ENCODE measurements around the gene MLC1.

The MLC1 gene

DNA sequence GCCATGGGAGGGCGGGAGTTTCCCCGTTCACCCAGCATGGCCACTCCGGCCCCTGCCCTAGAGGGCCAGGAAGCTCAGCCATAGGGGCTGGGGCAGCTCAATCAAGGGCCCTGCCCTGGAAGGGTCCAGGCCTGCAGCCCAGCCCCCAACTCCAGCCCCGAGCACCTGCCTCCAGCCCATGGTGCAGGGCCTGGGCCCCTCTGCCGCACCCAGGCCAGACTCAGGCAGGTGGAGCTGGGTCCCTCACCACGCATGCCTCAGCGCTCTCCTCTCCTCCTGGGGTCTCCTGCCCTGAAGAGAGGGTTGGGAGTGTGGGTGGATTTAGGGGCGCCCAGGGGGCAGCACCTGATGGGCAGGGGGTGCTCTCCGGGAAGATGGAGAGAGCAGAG is 13.1 kb downstream of the MLC1 start:
- TF ChIP-seq, protein P1, sequence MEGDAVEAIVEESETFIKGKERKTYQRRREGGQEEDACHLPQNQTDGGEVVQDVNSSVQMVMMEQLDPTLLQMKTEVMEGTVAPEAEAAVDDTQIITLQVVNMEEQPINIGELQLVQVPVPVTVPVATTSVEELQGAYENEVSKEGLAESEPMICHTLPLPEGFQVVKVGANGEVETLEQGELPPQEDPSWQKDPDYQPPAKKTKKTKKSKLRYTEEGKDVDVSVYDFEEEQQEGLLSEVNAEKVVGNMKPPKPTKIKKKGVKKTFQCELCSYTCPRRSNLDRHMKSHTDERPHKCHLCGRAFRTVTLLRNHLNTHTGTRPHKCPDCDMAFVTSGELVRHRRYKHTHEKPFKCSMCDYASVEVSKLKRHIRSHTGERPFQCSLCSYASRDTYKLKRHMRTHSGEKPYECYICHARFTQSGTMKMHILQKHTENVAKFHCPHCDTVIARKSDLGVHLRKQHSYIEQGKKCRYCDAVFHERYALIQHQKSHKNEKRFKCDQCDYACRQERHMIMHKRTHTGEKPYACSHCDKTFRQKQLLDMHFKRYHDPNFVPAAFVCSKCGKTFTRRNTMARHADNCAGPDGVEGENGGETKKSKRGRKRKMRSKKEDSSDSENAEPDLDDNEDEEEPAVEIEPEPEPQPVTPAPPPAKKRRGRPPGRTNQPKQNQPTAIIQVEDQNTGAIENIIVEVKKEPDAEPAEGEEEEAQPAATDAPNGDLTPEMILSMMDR (IDR thresholded peaks at IDR 0.05; ENCODE audit: insufficient read depth, low read depth, low read length, missing control alignments): no peak
- DNase-seq (ENCODE audit: low read depth): no peak
- no peak overlapping the region for H3K4me3 ChIP-seq (ENCODE audit: low read length)

DNA sequence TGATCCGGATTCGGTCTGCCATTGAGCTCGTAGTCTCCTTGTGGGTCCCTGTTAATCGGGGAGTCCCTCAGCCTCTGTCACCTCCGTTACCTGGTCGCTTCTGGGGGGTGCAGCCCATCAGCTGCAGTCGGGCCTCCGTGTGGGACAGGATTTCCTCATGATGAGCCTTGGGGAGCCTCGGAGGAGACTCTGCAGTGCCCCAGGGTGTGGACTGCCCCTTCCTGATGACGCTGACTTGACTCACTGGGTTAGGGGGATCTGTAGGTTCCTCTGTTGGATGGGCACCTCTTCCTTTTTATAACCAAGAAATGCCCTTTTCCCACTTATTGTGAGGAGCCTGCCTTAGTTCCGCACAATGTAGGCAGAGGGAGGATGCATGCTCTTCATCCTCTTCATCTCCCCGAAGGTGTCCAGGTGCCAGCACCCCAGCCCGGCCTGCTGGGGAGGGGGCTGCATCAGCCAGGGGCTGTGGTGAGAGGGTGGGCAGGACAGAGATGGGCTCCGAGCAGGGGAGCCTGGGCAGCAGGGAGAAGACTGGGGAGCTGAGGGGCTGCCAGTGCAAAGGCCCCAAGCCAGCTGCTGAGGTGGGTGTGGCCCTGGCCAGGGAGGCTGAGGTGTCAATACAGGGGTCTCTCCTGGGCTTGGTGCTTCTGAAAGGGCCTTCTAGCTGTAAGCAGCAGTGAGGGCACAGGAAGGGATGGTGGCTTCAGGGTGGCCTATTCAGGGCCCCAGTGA is 13.6 kb downstream of the MLC1 start:
- H3K4me3 ChIP-seq (ENCODE audit: low read length): no peak overlapping the region
- TF ChIP-seq, protein P1 (IDR thresholded peaks at IDR 0.05; ENCODE audit: insufficient read depth, low read depth, low read length, missing control alignments): no peak
- DNase-seq (ENCODE audit: low read depth): peak; percentile 8

- H3K4me3 ChIP-seq (ENCODE audit: low read length): no peak overlapping the region
- TF ChIP-seq, protein P1 (IDR thresholded peaks at IDR 0.05; ENCODE audit: insufficient read depth, low read depth, low read length, missing control alignments): no peak
- DNase-seq (ENCODE audit: low read depth): no peak
Observed at GRCh38 chr22:50070366-50070765, 14.9 kb downstream of the MLC1 start.

DNA sequence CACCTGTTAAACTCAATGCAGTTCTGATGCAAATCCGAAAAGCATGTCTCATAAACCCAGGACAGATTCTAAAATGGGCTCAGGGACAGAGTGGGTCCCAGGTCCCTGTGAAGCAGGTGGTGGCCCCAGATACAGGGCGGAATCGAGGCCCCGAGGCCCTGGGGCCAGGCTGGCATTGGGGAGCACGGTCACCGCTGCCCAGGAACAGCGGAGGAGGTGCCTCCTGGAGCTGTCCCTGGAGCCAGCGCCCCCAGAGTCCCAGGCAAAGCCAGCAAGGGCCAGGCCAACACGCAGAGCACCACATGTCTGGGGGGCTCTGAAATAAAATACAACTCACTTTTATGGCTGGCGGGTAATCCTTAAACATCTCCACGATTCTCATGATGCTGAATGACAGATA is 17.1 kb downstream of the MLC1 start:
- TF ChIP-seq, protein P1 (IDR thresholded peaks at IDR 0.05; ENCODE audit: insufficient read depth, low read depth, low read length, missing control alignments): no peak
- H3K4me3 ChIP-seq (ENCODE audit: low read length): no peak overlapping the region
- no peak for DNase-seq (ENCODE audit: low read depth)

- H3K4me3 ChIP-seq (ENCODE audit: low read length): no peak overlapping the region
- TF ChIP-seq, protein P1 (IDR thresholded peaks at IDR 0.05; ENCODE audit: insufficient read depth, low read depth, low read length, missing control alignments): no peak
- no peak for DNase-seq (ENCODE audit: low read depth)
Observed at GRCh38 chr22:50067244-50067643, 18.0 kb downstream of the MLC1 start.

DNA sequence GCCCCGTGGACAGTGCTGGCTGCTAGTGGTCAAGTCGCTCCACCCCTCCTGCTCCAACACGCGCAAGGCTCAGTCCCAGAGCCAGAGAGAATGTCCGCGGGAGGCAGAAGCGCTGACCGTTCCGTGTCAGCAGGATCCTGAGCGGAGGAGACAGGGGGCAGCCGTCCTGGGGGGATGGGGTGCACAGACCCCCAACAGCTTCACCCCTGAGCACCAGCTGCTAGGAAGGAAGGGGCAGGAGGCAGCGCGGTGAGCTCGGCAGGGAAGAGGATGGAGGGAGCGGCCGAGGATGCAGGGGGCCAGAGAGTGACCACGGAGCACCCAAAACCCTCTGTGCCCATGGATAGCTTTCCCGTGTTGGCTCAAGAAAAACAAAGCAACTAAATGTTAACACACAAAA is 20.8 kb downstream of the MLC1 start:
- H3K4me3 ChIP-seq (ENCODE audit: low read length): no peak overlapping the region
- TF ChIP-seq, protein P1 (IDR thresholded peaks at IDR 0.05; ENCODE audit: insufficient read depth, low read depth, low read length, missing control alignments): no peak
- no peak for DNase-seq (ENCODE audit: low read depth)

Data from epithelial cell of esophagus (primary cell).